OCI-LY3 (cell line): ENCODE data around the gene AMTN.

ENCODE experiments used
- H2AFZ ChIP-seq: fragments of 200-600, 300-600 bp; shearing (Covaris generic); 2 replicates; pipeline ENCODE4 v1.6.0; 2014; ENCODE audit warnings: antibody characterized with exemption, low read depth, low read length
- H3K27ac ChIP-seq: fragments of 200-600, 300-600 bp; sonication (generic); 2 replicates; pipeline ENCODE4 v1.5.1; 2014; ENCODE audit warnings: mild to moderate bottlenecking, low read length, moderate library complexity, mixed read lengths
- H3K27me3 ChIP-seq: fragments of 200-600, 300-600 bp; sonication (generic); 2 replicates; pipeline ENCODE4 v1.6.1; 2014; ENCODE audit warnings: low read depth, low read length, mixed read lengths
- H3K36me3 ChIP-seq: fragments of 200-600, 300-600 bp; sonication (generic); replicated peaks from 2 replicates; pipeline ENCODE3; 2014; ENCODE audit warnings: low read depth, low read length, mixed read lengths
- H3K4me1 ChIP-seq: fragments of 300-600, 200-600 bp; sonication (generic); 2 replicates; pipeline ENCODE4 v1.6.1; 2014; ENCODE audit warnings: low read length, mixed read lengths
- H3K4me2 ChIP-seq: fragments of 200-600, 300-600 bp; sonication (generic); 2 replicates; pipeline ENCODE4 v1.6.1; 2014; ENCODE audit warnings: low read length, mixed read lengths
- H3K4me3 ChIP-seq: fragments of 300-600, 200-600 bp; sonication (generic); 2 replicates; pipeline ENCODE4 v1.5.1; 2014; ENCODE audit warnings: antibody characterized with exemption, mild to moderate bottlenecking, low read length, moderate library complexity
- H3K79me2 ChIP-seq: fragments of 300-600, 200-600 bp; shearing (Covaris generic); 2 replicates; pipeline ENCODE4 v1.6.1; 2014; ENCODE audit warnings: mild to moderate bottlenecking, low read length, mixed read lengths
- H3K9ac ChIP-seq: fragments of 300-600, 200-600 bp; shearing (Covaris generic); 2 replicates; pipeline ENCODE4 v1.6.0; 2014; ENCODE audit warnings: mild to moderate bottlenecking, low read length, moderate library complexity
- H3K9me3 ChIP-seq: fragments of 200-600, 300-600 bp; shearing (Covaris generic); 2 replicates; pipeline ENCODE4 v1.6.1; 2014; ENCODE audit warnings: low read length, mixed read lengths; ENCODE audit not compliant: insufficient read depth
- H4K20me1 ChIP-seq: fragments of 200-600, 300-600 bp; sonication (generic); 2 replicates; pipeline ENCODE4 v1.6.1; 2016; ENCODE audit warnings: low read length, mixed read lengths; ENCODE audit not compliant: insufficient read depth
- CTCF ChIP-seq: fragments of 200-600, 300-600 bp; sonication (generic); IDR thresholded peaks from 2 replicates; pipeline ENCODE4 v1.5.1; 2014; ENCODE audit warnings: antibody characterized with exemption, low read length, low read depth
- EZH2phosphoT487 ChIP-seq: fragments of 200-600 bp; shearing (Covaris generic); IDR thresholded peaks from 2 replicates; pipeline ENCODE4 v1.6.1; 2018; ENCODE audit warnings: antibody characterized with exemption, mixed run types, low read depth

AMTN gene

DNA sequence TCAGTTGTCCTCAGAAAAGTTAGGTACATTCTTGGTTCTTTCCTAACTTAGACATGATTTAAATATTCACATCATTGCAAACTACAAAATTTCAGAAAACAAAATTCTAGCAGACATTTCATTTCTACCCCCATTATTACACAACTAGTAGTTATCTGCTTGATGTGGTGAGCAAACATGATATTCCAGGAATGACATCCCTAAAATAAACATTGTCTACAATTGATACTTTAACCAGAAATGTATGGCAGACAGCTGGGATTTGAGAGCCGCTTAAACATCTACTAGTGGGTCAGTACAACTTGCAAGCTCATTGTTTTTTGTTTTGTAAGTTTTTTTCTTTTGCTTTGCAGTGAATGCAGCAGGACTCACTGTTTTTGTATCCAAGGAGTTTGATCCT lies 41.6 kb downstream of the AMTN start:
- no peaks in the 10 kb centered on the region for H3K79me2 ChIP-seq
- H4K20me1 ChIP-seq: no peaks in the 10 kb centered on the region
- no peak overlapping the region for H2AFZ ChIP-seq
- H3K4me1 ChIP-seq: peaks cover 13% of the 10 kb centered on the region
- no peaks in the 10 kb centered on the region for H3K27me3 ChIP-seq
- no peak overlapping the region for H3K27ac ChIP-seq
- H3K9me3 ChIP-seq: no peaks in the 10 kb centered on the region
- no peaks in the 10 kb centered on the region for H3K36me3 ChIP-seq
- no peak overlapping the region for H3K4me2 ChIP-seq
- TF ChIP-seq EZH2phosphoT487 (no peak), CTCF (no peak)
- no peak overlapping the region for H3K4me3 ChIP-seq
- no peak overlapping the region for H3K9ac ChIP-seq

GRCh38 chr4:70564033-70564432 lies 45.7 kb downstream of the AMTN start:
- no peaks in the 10 kb centered on the region for H3K79me2 ChIP-seq
- no peak overlapping the region for H3K27ac ChIP-seq
- no peak overlapping the region for H3K4me2 ChIP-seq
- H3K36me3 ChIP-seq: no peaks in the 10 kb centered on the region
- H3K4me1 ChIP-seq: peaks cover 6% of the 10 kb centered on the region
- no peak for TF ChIP-seq CTCF
- no peak for TF ChIP-seq EZH2phosphoT487
- no peak overlapping the region for H2AFZ ChIP-seq
- no peak overlapping the region for H3K4me3 ChIP-seq
- no peak overlapping the region for H3K9ac ChIP-seq
- H3K27me3 ChIP-seq: no peaks in the 10 kb centered on the region
- no peaks in the 10 kb centered on the region for H4K20me1 ChIP-seq
- no peaks in the 10 kb centered on the region for H3K9me3 ChIP-seq

DNA sequence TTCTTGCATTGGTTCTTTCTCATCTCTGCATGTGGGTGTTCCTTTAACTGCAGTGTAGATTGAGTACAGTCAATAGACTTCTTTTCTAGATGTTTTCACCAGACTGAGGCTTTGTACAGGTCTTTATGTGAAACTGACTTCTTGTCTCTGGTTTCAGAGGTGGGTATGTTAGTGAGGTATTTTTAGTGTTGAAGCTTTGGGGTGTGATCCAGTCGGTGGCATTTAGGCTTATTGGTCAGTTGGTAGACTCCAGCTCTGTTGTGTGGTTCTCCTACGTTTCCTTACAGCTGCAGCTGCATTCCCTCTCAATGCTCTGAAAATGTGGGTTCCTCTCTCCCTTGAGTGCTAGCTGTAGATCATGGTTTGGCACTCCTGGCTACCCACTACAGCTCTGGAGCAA lies 52.4 kb downstream of the AMTN start:
- TF ChIP-seq CTCF: no peak
- TF ChIP-seq EZH2phosphoT487: no peak
- H3K4me3 ChIP-seq: no peak overlapping the region
- H3K79me2 ChIP-seq: no peaks in the 10 kb centered on the region
- H3K4me2 ChIP-seq: no peak overlapping the region
- no peak overlapping the region for H3K27ac ChIP-seq
- peaks cover 2% of the 10 kb centered on the region; the same call in 1 of the 2 replicates for H3K9me3 ChIP-seq
- H3K4me1 ChIP-seq: no peaks in the 10 kb centered on the region
- H3K36me3 ChIP-seq: no peaks in the 10 kb centered on the region
- H3K27me3 ChIP-seq: no peaks in the 10 kb centered on the region
- no peaks in the 10 kb centered on the region for H4K20me1 ChIP-seq
- H2AFZ ChIP-seq: no peak overlapping the region
- H3K9ac ChIP-seq: no peak overlapping the region

DNA sequence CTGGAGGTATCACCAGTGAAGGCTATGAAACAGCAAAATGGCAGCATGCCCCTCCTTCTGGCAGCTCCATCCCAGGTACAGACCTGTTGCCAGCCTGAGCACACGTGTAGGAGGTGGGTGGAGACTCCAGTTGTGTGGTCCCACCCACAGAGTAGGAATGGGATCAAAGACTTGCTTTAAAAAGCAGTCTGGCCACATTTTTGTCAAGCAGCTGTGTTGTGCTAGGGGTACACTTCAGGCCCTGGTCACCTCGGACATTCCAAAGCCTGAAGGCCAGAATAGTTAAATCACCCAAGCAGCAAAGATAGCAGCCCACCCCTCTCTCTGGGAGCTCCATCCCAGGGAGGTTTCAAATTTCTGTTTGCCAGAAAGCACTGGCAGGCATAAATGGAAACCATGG lies 53.4 kb downstream of the AMTN start:
- H4K20me1 ChIP-seq: no peaks in the 10 kb centered on the region
- H2AFZ ChIP-seq: no peak overlapping the region
- no peak overlapping the region for H3K9ac ChIP-seq
- H3K4me2 ChIP-seq: no peak overlapping the region
- H3K27ac ChIP-seq: no peak overlapping the region
- no peak overlapping the region for H3K4me3 ChIP-seq
- H3K27me3 ChIP-seq: no peaks in the 10 kb centered on the region
- no peaks in the 10 kb centered on the region for H3K79me2 ChIP-seq
- H3K36me3 ChIP-seq: no peaks in the 10 kb centered on the region
- peaks cover 7% of the 10 kb centered on the region; the same call in 1 of the 2 replicates for H3K9me3 ChIP-seq
- H3K4me1 ChIP-seq: no peaks in the 10 kb centered on the region
- no peak for TF ChIP-seq CTCF
